ENCODE results near the gene CGB5. TPM values are rescaled to one million over a fixed set of nuclear protein-coding genes. Genes with fewer than 3 reads are reported as not detected.
"Not testable (repeated sequence)": the region's sequence is repeated elsewhere in the genome, so short reads cannot be mapped to it uniquely, and the experiment has no call there.

CGB5 gene
- total and polyA plus RNA-seq, 2 experiments from 2014 or later = 1.7 TPM; not detected in 1

GRCh38 chr19:49019242-49019932 lies 24.3 kb upstream of the CGB5 start:
- peak overlapping the region; percentile 87 for H3K4me2 ChIP-seq (ENCODE audit: unreplicated experiment)
- no peaks in the 10 kb centered on the region for H3K9me3 ChIP-seq (ENCODE audit: low read depth)
- H3K4me1 ChIP-seq (ENCODE audit: insufficient read depth) = peaks cover 9% of the 10 kb centered on the region
- no peaks in the 10 kb centered on the region for H3K9me2 ChIP-seq (ENCODE audit: insufficient read depth)
- no peaks in the 10 kb centered on the region for H3K79me2 ChIP-seq (ENCODE audit: insufficient read depth)
- no peaks in the 10 kb centered on the region for H4K20me1 ChIP-seq (ENCODE audit: insufficient read depth)
- H3K27me3 ChIP-seq (replicated peaks; ENCODE audit: insufficient read depth) = no peaks in the 10 kb centered on the region
- peak; percentile 77 for DNase-seq
- in situ Hi-C loops (cut with MboI) = no loop called here
- WGBS, 2 experiments (ENCODE audit: low coverage in 1 of 2, low lambda C conversion rate in 2 of 2, missing lambda C conversion rate in 2 of 2) = 3 to 4% methylated on average over 31 to 41 of the region's 41 CpGs
- H3K27ac ChIP-seq = no peak overlapping the region
- no peaks in the 10 kb centered on the region for H3F3A ChIP-seq (ENCODE audit: insufficient read depth)
- H3K4me3 ChIP-seq = peak overlapping the region; percentile 75
- H3K36me3 ChIP-seq (ENCODE audit: low read depth) = no peaks in the 10 kb centered on the region
- H3K9ac ChIP-seq = peak overlapping the region; percentile 19; the same call in 1 of the 2 replicates
- no peak for TF ChIP-seq EZH2phosphoT487 (IDR thresholded peaks at IDR 0.05; ENCODE audit: insufficient read depth, low read depth)
- H2AFZ ChIP-seq = peak overlapping the region; percentile 71

- Histone ChIP-seq H3K79me2 (ENCODE audit: insufficient read depth) (no peaks in the 10 kb centered on the region), H3F3A (ENCODE audit: insufficient read depth) (no peaks in the 10 kb centered on the region), H3K9me2 (ENCODE audit: insufficient read depth) (no peaks in the 10 kb centered on the region), H3K27ac (no peak overlapping the region), H3K4me1 (ENCODE audit: insufficient read depth) (peaks cover 9% of the 10 kb centered on the region), H3K27me3 (replicated peaks; ENCODE audit: insufficient read depth) (no peaks in the 10 kb centered on the region), H4K20me1 (ENCODE audit: insufficient read depth) (no peaks in the 10 kb centered on the region), H3K4me2 (ENCODE audit: unreplicated experiment) (no peak overlapping the region), H3K36me3 (ENCODE audit: low read depth) (no peaks in the 10 kb centered on the region), H3K4me3 (no peak overlapping the region), H3K9me3 (ENCODE audit: low read depth) (no peaks in the 10 kb centered on the region), H2AFZ (no peak overlapping the region), H3K9ac (no peak overlapping the region)
- in situ Hi-C loops (cut with MboI) = no loop called here
- no peak for DNase-seq
- WGBS, 2 experiments (ENCODE audit: low coverage in 1 of 2, low lambda C conversion rate in 2 of 2, missing lambda C conversion rate in 2 of 2) = 51 to 60% methylated on average over 11 of the region's 11 CpGs
- TF ChIP-seq EZH2 (IDR thresholded peaks at IDR 0.05; ENCODE audit: insufficient read depth, poor library complexity, severe bottlenecking) = no peak
Observed at GRCh38 chr19:49020342-49020741, 23.3 kb upstream of the CGB5 start.

GRCh38 chr19:49020931-49021895 lies 22.4 kb upstream of the CGB5 start:
- Histone ChIP-seq H3F3A (ENCODE audit: insufficient read depth) (no peaks in the 10 kb centered on the region), H3K4me3 (no peak overlapping the region), H3K4me1 (ENCODE audit: insufficient read depth) (peaks cover 9% of the 10 kb centered on the region), H3K9me3 (ENCODE audit: low read depth) (no peaks in the 10 kb centered on the region), H3K79me2 (ENCODE audit: insufficient read depth) (no peaks in the 10 kb centered on the region), H3K36me3 (ENCODE audit: low read depth) (no peaks in the 10 kb centered on the region), H3K27me3 (replicated peaks; ENCODE audit: insufficient read depth) (no peaks in the 10 kb centered on the region), H3K9me2 (ENCODE audit: insufficient read depth) (no peaks in the 10 kb centered on the region), H3K27ac (no peak overlapping the region), H2AFZ (no peak overlapping the region), H3K4me2 (ENCODE audit: unreplicated experiment) (no peak overlapping the region), H3K9ac (no peak overlapping the region), H4K20me1 (ENCODE audit: insufficient read depth) (no peaks in the 10 kb centered on the region)
- TF ChIP-seq EZH2 (IDR thresholded peaks at IDR 0.05; ENCODE audit: insufficient read depth, poor library complexity, severe bottlenecking) = no peak
- no peak for TF ChIP-seq EZH2phosphoT487 (IDR thresholded peaks at IDR 0.05; ENCODE audit: insufficient read depth, low read depth)
- in situ Hi-C loops (cut with MboI) = no loop called here
- peak; percentile 42 for DNase-seq
- WGBS, 2 experiments (ENCODE audit: low coverage in 1 of 2, low lambda C conversion rate in 2 of 2, missing lambda C conversion rate in 2 of 2) = 50 to 51% methylated on average over 16 of the region's 16 CpGs

DNA sequence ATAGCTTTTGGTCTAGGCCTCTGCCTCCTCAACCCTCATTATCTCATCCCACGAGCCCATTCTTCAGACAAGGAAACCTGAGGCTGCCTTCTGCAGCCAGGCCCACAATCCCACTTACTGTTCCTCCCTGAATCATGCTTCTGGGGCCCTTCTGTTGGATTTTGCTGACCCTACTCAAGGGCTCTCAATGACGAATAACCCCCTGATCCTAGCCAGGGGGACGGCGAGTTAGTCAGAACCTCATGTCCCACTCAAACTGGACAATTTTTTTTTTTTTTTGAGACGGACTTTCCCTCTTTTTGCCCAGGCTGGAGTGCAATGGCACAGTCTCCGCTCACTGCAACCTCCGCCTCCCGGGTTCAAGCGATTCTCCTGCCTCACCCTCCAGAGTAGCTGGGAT lies 21.5 kb upstream of the CGB5 start:
- H3K4me2 ChIP-seq (ENCODE audit: unreplicated experiment) = no peak overlapping the region
- no peak overlapping the region for H2AFZ ChIP-seq
- no peak overlapping the region for H3K4me3 ChIP-seq
- no peaks in the 10 kb centered on the region for H3K9me2 ChIP-seq (ENCODE audit: insufficient read depth)
- no peaks in the 10 kb centered on the region for H4K20me1 ChIP-seq (ENCODE audit: insufficient read depth)
- no peaks in the 10 kb centered on the region for H3K27me3 ChIP-seq (replicated peaks; ENCODE audit: insufficient read depth)
- DNase-seq = no peak
- H3K9me3 ChIP-seq (ENCODE audit: low read depth) = no peaks in the 10 kb centered on the region
- in situ Hi-C loops (cut with MboI) = no loop called here
- no peaks in the 10 kb centered on the region for H3F3A ChIP-seq (ENCODE audit: insufficient read depth)
- no peak overlapping the region for H3K27ac ChIP-seq
- H3K36me3 ChIP-seq (ENCODE audit: low read depth) = no peaks in the 10 kb centered on the region
- H3K9ac ChIP-seq = no peak overlapping the region
- no peaks in the 10 kb centered on the region for H3K79me2 ChIP-seq (ENCODE audit: insufficient read depth)
- WGBS, 2 experiments (ENCODE audit: low coverage in 1 of 2, low lambda C conversion rate in 2 of 2, missing lambda C conversion rate in 2 of 2) = 86 to 88% methylated on average over 9 of the region's 9 CpGs
- H3K4me1 ChIP-seq (ENCODE audit: insufficient read depth) = peaks cover 9% of the 10 kb centered on the region
- TF ChIP-seq EZH2phosphoT487 (IDR thresholded peaks at IDR 0.05; ENCODE audit: insufficient read depth, low read depth) (no peak), EZH2 (IDR thresholded peaks at IDR 0.05; ENCODE audit: insufficient read depth, poor library complexity, severe bottlenecking) (no peak)

- H3K9ac ChIP-seq; H4K20me1 ChIP-seq (ENCODE audit: insufficient read depth); H3K4me1 ChIP-seq (ENCODE audit: insufficient read depth); H3K4me3 ChIP-seq; H3F3A ChIP-seq (ENCODE audit: insufficient read depth); H3K27me3 ChIP-seq (replicated peaks; ENCODE audit: insufficient read depth); DNase-seq; H3K27ac ChIP-seq; in situ Hi-C loops (cut with MboI); H3K79me2 ChIP-seq (ENCODE audit: insufficient read depth); H2AFZ ChIP-seq; H3K9me2 ChIP-seq (ENCODE audit: insufficient read depth); H3K36me3 ChIP-seq (ENCODE audit: low read depth); H3K4me2 ChIP-seq (ENCODE audit: unreplicated experiment); H3K9me3 ChIP-seq (ENCODE audit: low read depth): not testable (repeated sequence)
- WGBS, 2 experiments (ENCODE audit: low coverage in 1 of 2, low lambda C conversion rate in 2 of 2, missing lambda C conversion rate in 2 of 2) = 67 to 75% methylated on average over 1 to 2 of the region's 15 CpGs
Observed at GRCh38 chr19:49024233-49024632, 19.4 kb upstream of the CGB5 start, which contains the start of gene CGB3. Gene CGB3 (minus strand): TSS chr19:49024333. CDS start chr19:49023971, 362 bp downstream.

DNA sequence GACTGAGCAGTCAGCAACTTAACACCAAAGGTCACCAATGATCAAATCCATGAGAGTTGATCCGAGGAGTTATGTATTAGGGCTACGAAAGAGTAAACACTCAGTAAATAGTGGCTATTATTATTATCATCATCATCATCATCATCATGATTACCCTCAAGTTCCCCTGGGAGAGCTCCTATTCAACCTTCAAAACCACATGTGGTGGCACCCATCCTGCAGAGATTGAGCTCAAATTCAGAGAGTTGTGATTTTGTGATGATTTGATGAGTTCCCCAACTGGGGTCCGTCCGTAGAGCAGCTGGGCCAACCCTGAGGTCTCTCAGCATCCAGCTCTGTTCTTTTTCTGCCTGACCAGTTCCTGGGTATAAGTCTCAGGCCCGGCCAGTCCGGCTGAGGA lies 18.6 kb upstream of the CGB5 start:
- H2AFZ ChIP-seq; H3K79me2 ChIP-seq (ENCODE audit: insufficient read depth); H3K27me3 ChIP-seq (replicated peaks; ENCODE audit: insufficient read depth); H3F3A ChIP-seq (ENCODE audit: insufficient read depth); H3K4me2 ChIP-seq (ENCODE audit: unreplicated experiment); H3K4me1 ChIP-seq (ENCODE audit: insufficient read depth); H4K20me1 ChIP-seq (ENCODE audit: insufficient read depth); in situ Hi-C loops (cut with MboI); H3K9me3 ChIP-seq (ENCODE audit: low read depth); H3K36me3 ChIP-seq (ENCODE audit: low read depth); H3K9ac ChIP-seq; DNase-seq; H3K27ac ChIP-seq; H3K4me3 ChIP-seq; H3K9me2 ChIP-seq (ENCODE audit: insufficient read depth): not testable (repeated sequence)
- WGBS, 2 experiments (ENCODE audit: low coverage in 1 of 2, low lambda C conversion rate in 2 of 2, missing lambda C conversion rate in 2 of 2) = 80 to 93% methylated on average over 3 to 4 of the region's 6 CpGs

Measured in GM23248 (cell line).